Ureter (tissue), 1 donor: ENCODE data around the gene SLC5A10. TPM values are rescaled to one million over a fixed set of nuclear protein-coding genes. Genes with fewer than 3 reads are reported as not detected.
"Not testable (repeated sequence)": the region's sequence is repeated elsewhere in the genome, so short reads cannot be mapped to it uniquely, and the experiment has no call there.

ENCODE experiments used
- DNase-seq: peaks from one replicate; pipeline ENCODE4 v3.0.0-alpha.2; 2020; ENCODE audit warnings: low spot score
- total RNA-seq: library from RNA; stranded (reverse); gene quantifications from one replicate; pipeline ENCODE4 v1.2.4, GENCODE V29; 2023
- donor health status: DM: yes; HTN: yes; CAD: no.

Gene SLC5A10
- total RNA-seq, 1 donor from 2014 or later = not detected

- DNase-seq = not testable (repeated sequence)
Measured at GRCh38 chr17:19040350-19040749, 88.4 kb downstream of the SLC5A10 start.

GRCh38 chr17:19041871-19042270 is 89.9 kb downstream of the SLC5A10 start:
- DNase-seq = not testable (repeated sequence)

DNA sequence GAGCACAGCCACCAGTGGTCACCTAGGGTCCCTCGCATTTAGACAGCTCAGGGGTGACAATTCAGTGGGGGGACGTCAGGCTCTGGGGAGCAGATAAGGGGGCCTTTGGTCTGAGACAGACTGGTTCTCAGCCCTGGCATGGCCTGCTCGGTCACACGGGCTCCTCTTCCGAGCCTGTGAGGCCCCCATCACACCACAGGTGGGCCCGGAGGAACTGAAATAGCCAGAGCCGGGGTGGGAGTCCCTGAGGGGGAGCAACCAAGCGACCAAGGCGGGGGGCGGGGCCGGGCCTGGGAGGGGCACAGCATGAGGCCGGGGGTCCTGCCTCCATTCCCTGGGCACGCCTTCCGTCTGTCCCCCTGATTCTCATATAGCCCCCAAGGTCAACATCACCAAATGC is 90.4 kb downstream of the SLC5A10 start:
- DNase-seq = not testable (repeated sequence)

GRCh38 chr17:19043032-19043431 is 91.1 kb downstream of the SLC5A10 start:
- not testable (repeated sequence) for DNase-seq

DNA sequence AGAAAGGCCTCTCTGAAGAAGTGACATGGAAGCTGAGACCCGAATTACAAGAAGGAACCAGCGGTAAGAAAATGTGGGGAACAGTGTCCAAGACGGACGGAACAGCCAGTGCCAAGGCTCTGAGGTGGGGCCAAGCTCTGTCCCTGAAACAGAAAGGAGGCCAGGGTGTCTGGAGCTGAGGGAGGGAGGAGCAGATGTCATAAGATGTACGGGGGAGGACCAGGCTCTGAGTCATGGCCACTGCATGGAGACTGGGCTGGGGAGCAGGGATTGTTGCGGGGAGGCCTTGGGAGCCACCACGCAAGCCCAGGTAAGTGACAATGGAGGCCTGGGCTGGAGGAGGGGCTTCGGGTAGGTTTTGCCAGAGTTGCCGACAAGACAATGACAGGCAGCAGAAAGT is 92.7 kb downstream of the SLC5A10 start:
- not testable (repeated sequence) for DNase-seq

- not testable (repeated sequence) for DNase-seq
Measured at GRCh38 chr17:19046782-19047375, 94.9 kb downstream of the SLC5A10 start, which contains the start of gene GRAP. TSS of gene GRAP (minus strand) at chr17:19046957. CDS start at chr17:19046926, 31 bp downstream.

DNA sequence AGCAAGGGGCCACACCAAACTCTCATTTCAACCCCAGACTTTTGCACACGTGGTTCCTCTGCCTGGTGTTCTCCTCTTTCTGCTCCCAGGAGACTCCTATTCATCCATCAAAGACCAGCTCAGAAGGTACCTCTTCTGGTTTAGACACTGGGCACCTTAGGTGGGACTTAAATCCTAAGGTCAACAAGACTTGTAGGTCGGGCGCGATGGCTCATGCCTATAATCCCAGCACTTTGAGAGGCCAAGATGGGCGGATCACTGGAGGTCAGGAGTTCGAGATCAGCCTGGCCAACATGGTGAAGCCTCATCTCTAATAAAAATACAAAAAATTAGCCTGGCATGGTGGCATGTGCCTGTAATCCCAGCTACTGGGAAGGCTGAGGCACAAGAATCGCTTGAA is 95.5 kb downstream of the SLC5A10 start:
- DNase-seq = not testable (repeated sequence)

DNA sequence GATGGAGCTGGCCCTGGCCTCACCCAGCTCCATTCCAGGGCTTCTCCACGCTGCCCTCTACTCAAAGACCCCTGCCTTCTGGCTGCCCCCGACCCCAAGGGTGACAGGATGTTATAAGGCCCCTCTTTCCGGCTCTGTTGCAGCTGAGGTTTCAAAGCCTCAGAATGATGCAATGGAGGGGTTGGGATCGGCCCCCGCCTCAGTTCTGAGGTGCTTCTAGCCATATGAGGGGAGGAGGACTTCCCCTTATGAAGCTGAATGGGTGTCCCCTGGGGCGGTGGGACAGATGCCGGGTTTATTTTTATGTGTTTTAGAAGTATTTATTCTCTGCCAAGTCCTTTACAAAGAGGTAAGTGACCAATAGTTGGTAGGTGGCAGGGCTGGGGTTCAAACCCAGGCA is 96.9 kb downstream of the SLC5A10 start:
- not testable (repeated sequence) for DNase-seq

GRCh38 chr17:19055447-19055846 is 103.5 kb downstream of the SLC5A10 start:
- DNase-seq = not testable (repeated sequence)

DNA sequence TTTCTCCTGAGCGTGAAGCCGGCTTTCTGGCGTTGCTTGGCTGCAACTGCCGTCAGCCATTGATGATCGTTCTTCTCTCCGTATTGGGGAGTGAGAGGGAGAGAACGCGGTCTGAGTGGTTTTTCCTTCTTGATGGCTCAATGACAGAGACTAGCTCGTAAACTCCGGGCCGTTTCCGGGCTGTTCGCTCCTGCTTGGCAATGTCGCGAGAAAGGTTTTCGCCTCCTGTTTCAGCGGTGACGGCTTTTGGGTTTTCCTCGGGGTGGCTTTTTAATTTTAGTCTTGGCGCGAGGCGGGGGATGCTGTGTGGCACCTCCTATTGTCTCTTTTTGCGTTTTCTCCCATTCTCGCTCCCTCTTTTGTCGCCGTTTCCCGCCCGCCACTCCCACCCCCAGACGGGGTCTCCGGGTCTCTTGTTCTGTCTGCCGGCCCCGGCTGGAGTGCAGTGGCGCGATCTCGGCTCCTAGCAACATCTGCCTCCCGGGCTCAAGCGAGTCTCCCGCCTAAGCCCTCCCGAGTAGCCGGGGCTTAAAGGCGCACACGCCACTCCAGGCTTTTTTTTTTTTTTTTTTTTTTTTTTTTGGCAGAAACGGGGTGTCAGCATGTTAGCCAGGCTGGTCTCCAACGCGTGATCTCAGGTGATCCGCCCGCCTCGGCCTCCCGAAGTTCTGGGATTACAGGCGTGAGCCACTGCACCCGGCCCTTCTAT is 110.2 kb downstream of the SLC5A10 start:
- DNase-seq = not testable (repeated sequence)

- not testable (repeated sequence) for DNase-seq
Measured at GRCh38 chr17:19062718-19063325, 110.9 kb downstream of the SLC5A10 start.

GRCh38 chr17:19063326-19063956 is 111.5 kb downstream of the SLC5A10 start:
- peak; percentile 95 for DNase-seq

DNA sequence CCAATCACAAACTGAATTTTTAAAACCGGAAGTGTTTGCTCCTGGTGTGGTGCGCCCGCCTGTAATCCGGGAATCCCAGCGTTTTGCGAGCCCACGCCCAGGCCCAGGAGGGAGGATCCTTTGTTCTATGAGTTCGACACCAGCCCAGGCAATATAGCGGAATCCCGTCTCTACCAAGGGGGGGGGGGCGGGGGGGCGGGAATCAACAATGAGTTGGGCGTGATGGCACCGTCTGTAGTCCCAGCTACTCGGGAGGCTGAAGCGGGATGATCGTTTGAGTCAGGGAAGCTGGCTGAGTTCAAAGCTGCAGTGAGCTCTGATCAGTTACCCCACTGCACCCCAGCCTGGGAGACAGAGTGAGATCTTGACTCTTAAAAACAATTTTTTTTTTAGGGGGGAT is 112.4 kb downstream of the SLC5A10 start:
- peak; percentile 15 for DNase-seq

DNA sequence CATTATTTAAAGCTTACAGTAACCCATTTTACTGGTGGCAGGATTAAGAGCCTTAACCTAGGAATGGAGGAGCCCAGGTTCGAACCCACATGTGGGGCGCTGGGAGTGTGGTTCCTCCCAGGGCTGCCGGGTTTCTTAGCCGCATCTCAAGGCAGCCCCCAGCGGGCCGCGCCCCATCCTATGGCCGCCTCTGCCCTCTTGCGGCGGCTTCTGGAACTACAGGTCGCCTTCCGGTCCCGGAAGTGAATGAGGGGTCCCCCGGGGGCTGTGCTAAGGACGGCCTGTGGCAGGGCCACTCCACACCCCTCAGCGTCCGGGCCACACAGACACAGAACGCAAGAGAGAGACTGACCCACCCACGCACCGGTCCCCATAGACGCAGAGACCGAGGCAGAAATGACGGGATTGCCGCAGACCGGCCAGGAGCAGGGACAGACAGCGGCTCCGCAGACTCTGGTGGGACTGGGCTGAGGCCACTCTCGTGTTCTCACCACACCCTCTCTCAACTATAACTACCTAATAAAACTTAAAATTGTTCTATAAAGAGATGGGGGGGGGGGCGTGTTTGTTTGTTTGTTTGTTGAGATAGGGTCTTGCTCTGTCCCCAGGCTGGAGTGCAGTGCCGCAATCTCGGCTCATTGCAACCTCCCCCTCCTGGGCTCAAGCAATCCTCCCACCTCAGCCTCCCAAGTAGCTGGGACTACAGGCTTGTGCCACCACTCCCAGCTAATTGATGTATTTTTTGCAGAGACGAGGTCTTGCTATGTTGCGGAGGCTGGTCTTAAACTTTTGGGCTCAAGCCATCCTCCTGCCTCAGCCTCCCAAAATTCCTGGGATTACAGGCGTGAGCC is 118.6 kb downstream of the SLC5A10 start:
- not testable (repeated sequence) for DNase-seq

Other genes starting within 250 kb of the SLC5A10 start
- 1.1 TPM for gene FBXW10, start 208.1 kb upstream of the SLC5A10 start, total RNA-seq
- gene TVP23B, start 171.0 kb upstream of the SLC5A10 start, total RNA-seq = 38.0 TPM
- 40.7 TPM for gene PRPSAP2, start 94.0 kb upstream of the SLC5A10 start, total RNA-seq
- 8.3 TPM for gene FAM83G, start 52.6 kb downstream of the SLC5A10 start, total RNA-seq
- gene GRAP, start 94.8 kb downstream of the SLC5A10 start, total RNA-seq = 3.6 TPM
- gene GRAPL, start 175.4 kb downstream of the SLC5A10 start, total RNA-seq = 2.3 TPM